Omental fat pad (tissue), 4 donors: Measurements from ENCODE around the gene LEMD1. TPM values are rescaled to one million over a fixed set of nuclear protein-coding genes. Genes with fewer than 3 reads are reported as not detected.

Source experiments
- ATAC-seq: fragments of 150-250 bp; one replicate; pipeline ENCODE4 v1.9.1; 2016; ENCODE audit warnings: mild to moderate bottlenecking, moderate library complexity; ENCODE audit not compliant: low FRiP score
- DNase-seq: peaks from one replicate; pipeline ENCODE4 v3.0.0-alpha.2; 2019; ENCODE audit warnings: low spot score
- total RNA-seq, 4 donors: library from RNA; depleted of rRNA; stranded (reverse); fragments of >200 nt; gene quantifications; one replicate each; pipeline ENCODE4 v1.1.0, GENCODE V29; 2016
- TF ChIP-seq, protein P1 (sequence below), 3 donors: fragments of 450-650 bp; IDR thresholded peaks; one replicate each; pipeline ENCODE4 v1.5.1; 2016 to 2017; ENCODE audit warnings: antibody characterized with exemption in 3 of 3, mild to moderate bottlenecking in 3 of 3, moderate library complexity in 2 of 3

The LEMD1 gene
- total RNA-seq, 4 donors from 2014 or later, result 1.7 TPM; not detected in 3

DNA sequence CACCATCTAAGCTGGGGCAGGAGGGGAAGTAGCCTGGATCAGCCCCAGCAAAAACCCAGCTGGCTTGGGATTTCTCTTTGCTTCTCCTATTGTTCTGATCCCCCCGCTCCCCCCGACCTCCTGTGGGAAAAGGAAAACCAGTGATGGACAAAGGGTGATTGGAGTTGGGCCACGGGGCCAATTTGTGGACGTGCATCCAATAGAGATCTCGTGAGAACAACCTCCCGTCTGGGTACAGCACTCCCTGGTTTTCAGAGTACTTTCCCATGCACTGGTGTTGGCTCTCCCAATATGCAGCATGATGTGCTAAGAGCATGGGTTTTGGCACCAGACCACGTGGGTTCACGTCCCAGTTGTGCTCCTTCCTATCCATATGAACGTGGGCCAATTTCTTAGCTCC is 25.0 kb upstream of the LEMD1 start:
- ATAC-seq (no peak), DNase-seq (no peak)
- TF ChIP-seq, protein P1, sequence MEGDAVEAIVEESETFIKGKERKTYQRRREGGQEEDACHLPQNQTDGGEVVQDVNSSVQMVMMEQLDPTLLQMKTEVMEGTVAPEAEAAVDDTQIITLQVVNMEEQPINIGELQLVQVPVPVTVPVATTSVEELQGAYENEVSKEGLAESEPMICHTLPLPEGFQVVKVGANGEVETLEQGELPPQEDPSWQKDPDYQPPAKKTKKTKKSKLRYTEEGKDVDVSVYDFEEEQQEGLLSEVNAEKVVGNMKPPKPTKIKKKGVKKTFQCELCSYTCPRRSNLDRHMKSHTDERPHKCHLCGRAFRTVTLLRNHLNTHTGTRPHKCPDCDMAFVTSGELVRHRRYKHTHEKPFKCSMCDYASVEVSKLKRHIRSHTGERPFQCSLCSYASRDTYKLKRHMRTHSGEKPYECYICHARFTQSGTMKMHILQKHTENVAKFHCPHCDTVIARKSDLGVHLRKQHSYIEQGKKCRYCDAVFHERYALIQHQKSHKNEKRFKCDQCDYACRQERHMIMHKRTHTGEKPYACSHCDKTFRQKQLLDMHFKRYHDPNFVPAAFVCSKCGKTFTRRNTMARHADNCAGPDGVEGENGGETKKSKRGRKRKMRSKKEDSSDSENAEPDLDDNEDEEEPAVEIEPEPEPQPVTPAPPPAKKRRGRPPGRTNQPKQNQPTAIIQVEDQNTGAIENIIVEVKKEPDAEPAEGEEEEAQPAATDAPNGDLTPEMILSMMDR (IDR thresholded peaks at IDR 0.05), result no peak

GRCh38 chr1:205445646-205445935 is 23.7 kb upstream of the LEMD1 start:
- no peak for ATAC-seq
- no peak for DNase-seq
- TF ChIP-seq, protein P1 (IDR thresholded peaks at IDR 0.05), result no peak

DNA sequence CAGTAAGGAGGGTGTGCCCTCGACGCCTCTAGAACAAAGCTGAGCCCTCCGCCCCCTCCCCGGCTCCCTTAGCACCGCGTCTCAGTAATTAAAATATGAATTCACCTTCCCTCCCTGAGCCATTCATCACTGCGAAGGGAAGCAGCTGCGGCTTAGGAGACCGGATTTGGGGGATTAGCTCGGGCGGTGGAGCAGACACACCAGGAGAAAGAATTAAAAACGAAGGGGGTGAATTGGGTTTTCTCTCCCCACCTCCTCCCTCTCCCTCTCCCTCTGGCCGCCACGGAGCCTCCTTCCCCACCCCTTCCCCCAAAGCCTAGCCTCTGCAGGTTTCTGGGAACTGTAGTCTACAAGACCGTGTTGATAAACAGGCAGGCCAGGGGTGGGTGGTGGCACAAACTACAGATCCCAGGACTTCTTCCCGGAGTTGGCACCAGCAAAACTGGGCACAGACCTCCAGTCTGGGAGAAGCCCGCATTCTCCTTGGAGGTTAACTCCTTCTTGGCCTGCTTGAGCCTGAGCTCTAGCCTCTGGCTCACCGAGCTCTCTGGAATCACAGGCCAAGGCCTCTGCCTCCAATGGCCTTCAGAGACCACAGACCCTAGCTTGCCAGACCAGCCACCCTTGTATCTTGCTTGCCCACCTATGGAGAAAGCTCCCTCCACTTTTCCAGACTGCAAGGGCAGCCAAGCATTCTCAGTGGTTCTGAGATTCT is 23.2 kb upstream of the LEMD1 start:
- DNase-seq, result no peak
- peak; percentile 53 for ATAC-seq

DNA sequence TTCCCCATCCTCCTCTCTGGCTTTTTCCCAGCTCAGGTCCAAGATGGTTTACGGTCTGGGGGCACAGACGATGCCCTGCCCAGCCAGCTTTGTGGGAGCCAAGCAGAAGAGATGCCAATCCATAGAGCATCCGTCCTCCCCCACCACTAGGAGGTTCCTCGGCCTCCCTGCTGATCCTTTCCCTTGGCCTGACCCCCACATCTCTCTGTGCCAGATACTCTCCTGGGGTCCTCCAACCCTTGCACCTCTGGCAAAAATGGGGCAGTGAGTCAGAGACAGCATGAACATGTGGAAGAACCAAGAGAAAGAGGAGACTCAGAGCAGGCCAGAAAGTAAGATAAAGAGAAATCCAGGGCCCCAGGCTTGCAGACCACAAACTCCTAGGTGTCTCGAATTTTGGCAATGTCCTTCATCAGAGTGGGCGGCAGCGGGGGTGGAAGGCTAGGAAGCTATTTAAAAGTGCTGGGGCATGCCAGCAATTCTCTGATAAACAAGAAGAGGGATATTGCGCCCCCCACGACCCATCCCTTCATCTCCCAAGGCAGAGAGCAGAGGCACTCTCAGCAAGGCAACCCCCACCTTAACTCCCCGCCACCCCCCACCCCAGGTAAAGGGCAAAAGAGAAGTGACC is 22.6 kb upstream of the LEMD1 start:
- ATAC-seq, result peak; percentile 12
- DNase-seq, result no peak
- TF ChIP-seq, protein P1 (IDR thresholded peaks at IDR 0.05), result no peak

More for the DNA sequence above, 23.2 kb upstream of the LEMD1 start:
- TF ChIP-seq, protein P1 (IDR thresholded peaks at IDR 0.05), result no peak

GRCh38 chr1:205443585-205444299 is 21.9 kb upstream of the LEMD1 start:
- DNase-seq, result no peak
- no peak for ATAC-seq
- TF ChIP-seq, protein P1 (IDR thresholded peaks at IDR 0.05), result no peak

DNA sequence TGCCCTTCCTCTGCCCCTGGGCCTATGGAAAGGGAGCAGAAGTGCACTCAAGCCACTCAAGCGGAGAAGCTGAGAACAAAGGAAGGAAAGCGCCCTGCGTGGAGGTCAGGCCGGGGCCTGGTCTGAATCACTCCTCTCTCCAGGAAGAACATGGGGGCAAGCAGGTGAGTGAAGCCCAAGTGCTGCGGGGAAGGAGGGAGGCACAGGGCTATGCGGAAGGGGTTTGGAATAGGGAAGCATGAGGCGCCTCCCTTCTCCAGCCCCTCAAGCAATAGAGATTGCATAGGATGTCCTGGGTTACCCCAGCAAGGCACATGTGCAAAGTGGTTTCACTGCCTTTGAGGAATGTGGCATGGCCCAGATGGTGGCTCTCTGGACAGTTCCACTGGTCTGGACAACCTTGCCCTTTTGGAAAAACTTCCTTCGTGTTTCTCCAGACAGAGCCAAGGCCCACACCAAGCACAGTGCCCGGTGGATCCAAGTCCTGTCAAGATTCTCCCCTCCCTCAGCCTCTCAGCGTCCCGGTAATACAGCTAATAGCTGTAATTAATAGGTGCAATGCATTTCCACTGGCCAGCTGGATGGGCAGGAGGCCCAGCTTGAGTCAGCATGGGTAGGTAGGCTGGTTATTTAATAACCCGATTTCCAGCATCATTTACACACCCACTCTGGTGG is 20.3 kb upstream of the LEMD1 start:
- TF ChIP-seq, protein P1 (IDR thresholded peaks at IDR 0.05), result no peak
- ATAC-seq (no peak), DNase-seq (no peak)
